AG20443 (cell line): ENCODE data around the gene OLFML3.

ENCODE experiments used
- DNase-seq: peaks from one replicate; pipeline ENCODE4 v3.0.0; 2012; ENCODE audit warnings: low spot score, mixed read lengths

OLFML3 gene

GRCh38 chr1:114026797-114027196, 47.5 kb downstream of the OLFML3 start:
- no peak for DNase-seq
